Stimulated activated CD4-positive, alpha-beta T cell treated with anti-CD3 and anti-CD28 coated beads, Interleukin-4, amount 100 ng/mL, for 4 hours (primary cell): ENCODE measurements around the gene ACTR6.
A peak's percentile ranks its signal among the peaks of the same experiment; 100 is the strongest.
"Not testable (repeated sequence)": the region's sequence is repeated elsewhere in the genome, so short reads cannot be mapped to it uniquely, and the experiment has no call there.

ENCODE experiments used
- DNase-seq, 2 experiments: peaks; one replicate each; pipeline ENCODE4 v3.0.0-alpha.2; 2020

The ACTR6 gene

GRCh38 chr12:100200463-100201181 is at the start of gene ACTR6:
Gene ACTR6 (plus strand): TSS chr12:100200815. CDS start chr12:100200852, 37 bp downstream.
- peak; percentile 92 to 96 for DNase-seq

- DNase-seq, result no peak
Observed at GRCh38 chr12:100151769-100152168, 48.8 kb upstream of the ACTR6 start.

DNA sequence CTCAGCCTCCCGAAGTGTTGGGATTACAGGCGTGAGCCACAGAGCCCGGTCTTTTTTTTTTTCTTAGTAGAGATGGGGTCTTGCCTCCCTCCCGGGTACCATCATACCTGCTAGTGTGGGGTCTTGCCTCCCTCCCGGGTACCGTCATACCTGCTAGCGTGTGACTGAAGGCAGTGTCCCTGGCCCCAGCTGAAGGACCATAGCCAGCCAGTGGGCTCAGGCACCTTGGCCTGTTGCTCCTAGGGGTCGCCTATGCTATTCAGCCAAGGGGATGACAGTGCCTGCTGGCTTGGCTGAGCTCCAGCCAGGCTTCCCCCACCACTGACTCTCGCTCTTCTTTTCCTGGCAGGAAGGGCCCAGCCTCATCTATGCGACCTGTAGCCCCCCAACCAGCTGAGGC is 47.5 kb upstream of the ACTR6 start:
- DNase-seq, result no peak

- peak; percentile 60 to 70 for DNase-seq
Observed at GRCh38 chr12:100154474-100155247, 46.0 kb upstream of the ACTR6 start.

DNA sequence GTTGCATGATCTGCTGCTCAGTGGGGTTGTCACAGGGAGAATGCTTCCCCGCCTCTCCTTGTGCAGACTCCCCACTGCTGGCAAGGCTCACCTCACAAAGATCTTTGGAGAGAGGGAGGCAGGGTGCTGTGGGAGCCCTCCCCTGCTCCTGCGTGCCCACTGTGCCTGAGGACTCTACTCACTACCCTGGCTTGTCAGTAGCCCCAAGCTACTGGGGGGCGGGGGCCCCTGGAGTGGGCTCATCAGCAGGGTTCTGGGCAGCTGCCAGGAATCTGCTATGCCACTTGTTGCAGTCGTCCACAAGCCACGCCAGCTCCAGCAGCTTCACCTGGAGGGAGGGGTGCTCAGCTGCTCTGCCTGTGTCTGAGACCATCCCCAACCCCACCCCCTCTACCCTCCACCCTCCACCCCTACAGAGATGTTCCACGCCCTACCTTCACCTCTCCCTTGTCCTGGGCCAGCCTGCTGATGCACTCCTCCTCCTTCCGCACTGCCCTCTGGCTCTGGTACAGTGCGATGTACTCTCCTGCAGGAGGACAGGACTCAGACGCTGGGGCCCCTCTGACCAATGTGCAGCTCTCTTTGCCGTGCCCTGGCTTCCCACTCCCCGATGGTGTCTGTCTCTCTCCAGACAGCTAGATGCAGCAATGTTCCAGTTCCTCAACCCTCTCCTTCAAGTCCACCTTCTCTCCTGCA is 43.7 kb upstream of the ACTR6 start:
- no peak for DNase-seq

DNA sequence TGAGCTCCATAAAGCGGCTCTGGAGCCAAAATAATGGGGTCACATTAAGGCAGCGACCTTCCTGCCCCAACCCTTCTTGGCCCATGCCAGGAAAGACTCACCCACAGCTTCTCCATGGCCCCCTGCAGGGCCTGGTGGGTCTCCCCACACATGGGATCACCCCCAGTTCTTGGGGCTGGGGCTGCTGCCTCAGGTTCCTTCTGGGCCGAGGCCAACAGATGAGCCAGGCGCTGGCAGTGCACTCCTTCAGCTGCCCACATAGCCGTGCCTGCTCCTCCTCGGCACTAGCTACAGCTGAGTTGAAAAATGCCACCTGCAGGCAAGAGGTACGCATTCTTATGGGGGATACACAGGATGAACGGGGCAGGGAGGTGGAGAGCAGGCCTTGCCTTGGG is 43.2 kb upstream of the ACTR6 start:
- no peak for DNase-seq

GRCh38 chr12:100158535-100158934 is 42.1 kb upstream of the ACTR6 start:
- no peak for DNase-seq

DNA sequence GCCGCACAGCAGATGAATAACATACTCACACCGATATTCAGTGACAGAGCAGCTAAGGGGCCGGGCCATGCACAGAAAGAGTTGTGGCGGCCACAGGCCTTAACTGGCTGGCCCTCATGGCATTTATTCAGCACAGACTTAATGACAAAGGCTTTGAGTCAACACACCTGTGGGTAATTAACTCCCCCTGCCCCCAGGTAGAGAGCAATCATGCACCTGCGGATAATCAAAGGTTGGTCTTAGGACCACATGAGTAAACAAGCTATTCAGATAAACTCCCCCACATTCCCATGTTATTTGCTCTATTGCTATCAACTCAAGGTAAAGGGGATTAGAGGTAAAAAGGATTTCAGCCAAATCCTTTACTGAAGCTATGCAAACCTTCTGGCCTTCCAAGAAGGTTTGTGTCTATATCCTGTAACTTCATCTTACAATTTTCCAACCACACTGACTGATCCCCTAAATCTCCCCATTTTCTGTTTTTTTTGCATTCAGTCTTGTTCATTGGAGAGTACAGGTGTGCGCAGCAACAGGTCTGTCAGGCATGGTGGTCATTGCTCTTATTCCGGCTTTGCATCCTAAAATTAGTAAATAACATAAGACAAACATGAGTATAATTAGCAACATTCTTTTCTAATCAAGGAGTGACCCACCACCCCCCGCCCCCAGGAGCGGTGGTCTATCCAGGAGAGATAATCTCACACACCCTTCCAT is 41.1 kb upstream of the ACTR6 start:
- DNase-seq, result no peak

DNA sequence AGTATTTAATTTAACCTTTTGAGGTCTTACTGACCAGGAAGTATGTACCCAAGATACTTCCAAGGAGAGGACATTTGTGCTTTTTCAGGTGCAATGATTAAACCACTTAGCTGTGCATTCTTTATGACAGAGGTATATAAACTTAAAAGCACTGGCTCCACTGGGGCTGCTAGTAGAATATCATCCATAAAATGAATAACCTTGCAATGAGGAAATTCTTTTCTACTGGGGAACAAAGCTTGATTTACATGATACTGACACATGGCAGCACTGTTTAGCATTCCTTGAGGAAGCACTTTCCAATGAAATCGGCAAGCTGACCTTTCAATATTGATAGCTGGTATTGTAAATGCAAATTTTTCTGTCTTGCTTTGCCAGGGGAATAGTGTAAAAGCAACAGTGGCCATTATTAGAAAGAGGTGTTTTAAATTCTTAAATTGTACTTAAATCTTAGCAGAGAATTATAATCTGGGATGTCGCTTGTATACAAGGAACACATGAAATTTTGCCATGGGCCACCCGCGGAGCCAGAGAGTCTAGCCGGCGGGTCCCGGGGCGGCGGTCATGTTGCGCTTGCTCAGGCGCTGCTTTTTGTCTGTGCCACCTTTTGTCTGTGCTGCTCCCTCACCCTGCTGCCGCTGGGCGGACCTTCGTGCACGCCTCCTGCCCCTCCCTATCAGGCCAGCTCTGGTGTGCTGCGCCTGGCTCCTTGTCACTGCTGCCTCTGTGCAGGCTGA is 37.0 kb upstream of the ACTR6 start:
- peak; percentile 61 to 67 for DNase-seq

- DNase-seq, result no peak
Observed at GRCh38 chr12:100164153-100164704, 36.4 kb upstream of the ACTR6 start.

DNA sequence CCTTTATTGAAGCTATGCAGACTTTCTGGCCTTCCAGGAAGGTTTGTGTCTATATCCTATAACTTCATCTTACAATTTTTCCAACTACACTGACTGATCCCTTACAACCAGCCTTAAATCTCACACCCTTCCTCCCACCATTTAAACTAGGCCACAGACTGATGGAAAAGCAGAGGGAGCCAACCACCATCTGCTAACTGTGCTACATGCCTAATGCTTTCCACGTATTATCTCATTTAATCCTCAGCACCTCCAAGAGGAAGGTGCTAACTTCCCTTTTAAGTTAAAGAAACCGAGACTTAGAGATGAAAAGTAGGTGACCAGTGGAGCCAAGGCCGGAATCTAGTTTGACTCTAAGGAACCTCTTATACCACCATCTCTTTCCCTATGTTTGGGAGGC is 35.3 kb upstream of the ACTR6 start:
- no peak for DNase-seq

GRCh38 chr12:100166232-100166631 is 34.4 kb upstream of the ACTR6 start:
- no peak for DNase-seq

DNA sequence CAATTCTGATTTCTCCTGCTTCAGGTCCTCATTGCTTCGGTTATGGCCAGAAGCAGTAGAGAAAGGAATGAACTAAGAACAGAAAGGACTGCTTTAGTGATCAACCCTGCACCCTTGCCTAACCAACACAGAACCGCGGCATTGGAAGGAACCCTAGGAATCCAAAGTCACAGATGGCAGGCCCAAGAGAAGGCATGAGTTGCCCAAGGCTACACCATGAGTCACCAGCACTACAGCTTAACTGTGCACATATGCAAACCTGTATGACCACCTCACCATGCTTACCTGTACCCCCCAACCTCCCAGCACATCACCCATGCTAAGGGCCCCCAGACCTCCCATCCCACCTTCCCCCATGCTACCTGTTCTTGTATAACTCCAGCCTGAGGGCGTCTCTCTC is 32.1 kb upstream of the ACTR6 start:
- no peak for DNase-seq

DNA sequence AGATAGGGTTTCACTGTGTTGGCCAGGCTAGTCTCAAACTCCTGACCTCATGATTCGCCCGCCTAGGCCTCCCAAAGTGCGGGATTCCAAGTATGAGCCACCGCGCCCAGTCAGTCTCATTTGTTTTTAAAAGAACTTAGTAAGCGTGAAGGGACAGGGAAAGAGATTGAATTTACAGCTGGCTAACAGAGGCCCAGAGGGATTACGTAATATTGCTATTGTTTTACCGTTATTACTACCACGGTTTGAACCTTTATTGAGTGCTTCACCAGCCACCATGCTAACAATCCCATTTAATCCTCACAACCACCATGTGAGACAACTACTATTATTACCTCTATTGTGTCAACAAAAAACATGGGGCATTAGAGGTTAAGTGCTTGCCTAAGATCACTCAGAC is 31.3 kb upstream of the ACTR6 start:
- DNase-seq, result no peak

- no peak for DNase-seq
Observed at GRCh38 chr12:100170313-100170858, 30.2 kb upstream of the ACTR6 start.

DNA sequence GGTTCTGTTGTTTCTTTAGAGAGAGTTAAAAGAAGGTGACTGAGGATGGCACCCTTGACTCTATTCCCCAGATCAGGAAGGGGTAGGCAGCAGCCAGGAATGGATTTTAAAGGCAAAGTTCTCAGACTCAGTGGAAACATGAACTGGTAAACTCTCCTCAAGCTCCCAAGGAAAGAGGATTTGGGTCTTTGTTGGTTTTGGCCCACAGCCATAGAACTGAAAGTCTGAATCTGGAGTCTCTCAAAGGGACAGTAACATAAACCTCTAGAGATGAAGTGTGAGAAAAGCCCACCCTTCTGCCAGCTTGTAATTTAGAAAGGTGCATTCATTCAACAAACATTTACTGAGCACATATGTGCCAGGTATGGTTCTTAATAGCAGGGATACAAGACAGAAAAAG is 29.4 kb upstream of the ACTR6 start:
- no peak for DNase-seq

- DNase-seq, result no peak
Observed at GRCh38 chr12:100173111-100173510, 27.5 kb upstream of the ACTR6 start.

GRCh38 chr12:100174495-100174894 is 26.1 kb upstream of the ACTR6 start:
- no peak for DNase-seq

- DNase-seq, result not testable (repeated sequence)
Observed at GRCh38 chr12:100176493-100176892, 24.1 kb upstream of the ACTR6 start.

DNA sequence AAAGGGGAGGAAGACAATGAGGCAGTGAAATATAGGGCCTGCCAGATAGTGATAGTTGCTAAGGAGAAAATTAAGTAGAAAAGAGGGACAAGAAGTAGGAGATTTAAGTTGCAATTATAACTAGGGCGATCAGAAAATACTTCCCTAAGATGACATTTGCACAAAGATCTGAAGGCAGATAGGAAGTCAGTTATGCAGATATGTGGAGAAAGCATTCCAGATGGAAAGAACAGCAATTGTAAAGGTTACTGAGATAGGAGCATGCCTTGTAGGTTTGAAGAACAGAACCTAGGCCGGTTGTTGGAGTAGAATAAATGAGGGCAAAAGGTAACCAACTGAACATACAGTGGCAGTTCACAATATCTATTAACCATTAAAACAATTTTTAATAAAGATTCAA is 21.4 kb upstream of the ACTR6 start:
- DNase-seq, result no peak

DNA sequence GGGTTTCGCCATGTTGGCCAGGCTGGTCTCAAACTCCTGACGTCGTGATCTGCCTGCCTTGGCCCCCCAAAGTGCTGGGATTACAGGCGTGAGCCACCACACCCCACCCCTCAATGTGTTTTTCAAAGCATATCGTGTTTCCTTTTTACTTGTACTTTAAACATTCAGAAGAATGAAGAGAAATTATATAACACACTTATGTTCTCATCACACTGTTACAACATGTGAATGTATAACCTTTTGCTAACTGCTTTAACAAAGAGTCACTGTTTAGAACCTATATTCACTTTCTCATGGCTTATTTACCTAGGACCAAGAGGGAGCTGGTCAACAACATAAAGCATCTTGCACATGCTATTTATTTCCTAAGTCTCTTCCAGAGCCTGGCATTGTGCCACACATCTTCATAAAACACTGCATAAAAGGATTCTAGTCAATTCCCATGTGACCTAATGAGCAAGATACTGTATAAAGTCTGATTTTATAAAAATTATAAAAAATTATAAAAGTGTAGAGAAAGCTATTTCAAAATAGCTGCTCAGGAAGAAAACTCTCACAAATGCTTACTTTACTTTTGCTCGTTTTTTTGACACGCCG is 16.0 kb upstream of the ACTR6 start:
- no peak for DNase-seq
